Epithelial cell of esophagus (primary cell): Measurements from ENCODE around the gene PAPSS1.

Experiments
- DNase-seq: peaks from one replicate; pipeline ENCODE4 v3.0.0; 2010; ENCODE audit warnings: low read depth
- H3K4me3 ChIP-seq: 2 replicates; pipeline ENCODE4 v1.5.1; 2011; ENCODE audit warnings: mild to moderate bottlenecking, low read length, control low read depth
- CTCF ChIP-seq: IDR thresholded peaks from 2 replicates; pipeline ENCODE4 v1.5.1; 2011; ENCODE audit warnings: low read depth, mild to moderate bottlenecking, low read length, control low read depth, inconsistent platforms; ENCODE audit not compliant: insufficient read depth; ENCODE audit errors: missing control alignments

Gene PAPSS1

GRCh38 chr4:107711831-107712230 lies 8.2 kb downstream of the PAPSS1 start:
- TF ChIP-seq CTCF, result no peak
- no peak overlapping the region for H3K4me3 ChIP-seq
- no peak for DNase-seq

- DNase-seq, result no peak
- H3K4me3 ChIP-seq, result no peak overlapping the region
- no peak for TF ChIP-seq CTCF
Observed at GRCh38 chr4:107710493-107711459, 9.3 kb downstream of the PAPSS1 start.

GRCh38 chr4:107709916-107710315 lies 10.1 kb downstream of the PAPSS1 start:
- H3K4me3 ChIP-seq, result no peak overlapping the region
- DNase-seq, result peak; percentile 42
- TF ChIP-seq CTCF, result no peak

GRCh38 chr4:107708225-107708624 lies 11.8 kb downstream of the PAPSS1 start:
- DNase-seq, result peak; percentile 80
- no peak overlapping the region for H3K4me3 ChIP-seq
- TF ChIP-seq CTCF, result no peak

- TF ChIP-seq CTCF, result no peak
Observed at GRCh38 chr4:107705742-107706556, 14.1 kb downstream of the PAPSS1 start.

GRCh38 chr4:107701565-107701964 lies 18.5 kb downstream of the PAPSS1 start:
- no peak for DNase-seq
- no peak overlapping the region for H3K4me3 ChIP-seq
- TF ChIP-seq CTCF, result no peak

More at GRCh38 chr4:107705742-107706556, 14.1 kb downstream of the PAPSS1 start:
- no peak for DNase-seq
- H3K4me3 ChIP-seq, result no peak overlapping the region
